DOHH2 (cell line): Measurements from ENCODE around the gene PRLH.
"Not testable (repeated sequence)": the region's sequence is repeated elsewhere in the genome, so short reads cannot be mapped to it uniquely, and the experiment has no call there.

ENCODE experiments used
- H3F3A ChIP-seq: fragments of 200-600 bp; sonication (generic), shearing (Covaris generic); 2 replicates; pipeline ENCODE4 v1.6.0; 2016; ENCODE audit warnings: antibody characterized with exemption, mild to moderate bottlenecking; ENCODE audit not compliant: control insufficient read depth, insufficient read depth
- H3K27ac ChIP-seq: fragments of 200-600 bp; sonication (generic); 2 replicates; pipeline ENCODE4 v1.5.1; 2014; ENCODE audit warnings: low read depth, mild to moderate bottlenecking, low read length, moderate library complexity
- H3K27me3 ChIP-seq: fragments of 200-600 bp; sonication (generic); 2 replicates; pipeline ENCODE4 v1.6.1; 2014; ENCODE audit warnings: mild to moderate bottlenecking, low read length, mixed read lengths; ENCODE audit not compliant: control insufficient read depth
- H3K36me3 ChIP-seq: fragments of 200-600 bp; sonication (generic); 2 replicates; pipeline ENCODE4 v1.6.1; 2014; ENCODE audit warnings: mild to moderate bottlenecking, low read length, moderate library complexity, mixed read lengths; ENCODE audit not compliant: control insufficient read depth
- H3K4me1 ChIP-seq: fragments of 200-600 bp; sonication (generic); 2 replicates; pipeline ENCODE4 v1.6.1; 2014; ENCODE audit warnings: mild to moderate bottlenecking, low read length, mixed read lengths; ENCODE audit not compliant: control insufficient read depth
- H3K4me2 ChIP-seq: fragments of 200-600 bp; sonication (generic); 2 replicates; pipeline ENCODE4 v1.6.0; 2014; ENCODE audit warnings: mild to moderate bottlenecking, low read length, moderate library complexity
- H3K4me3 ChIP-seq: fragments of 200-600 bp; sonication (generic); 2 replicates; pipeline ENCODE4 v1.5.1; 2014; ENCODE audit warnings: mild to moderate bottlenecking, low read length, mixed read lengths
- H3K79me2 ChIP-seq: fragments of 200-600 bp; sonication (generic); 2 replicates; pipeline ENCODE4 v1.6.1; 2014; ENCODE audit warnings: mild to moderate bottlenecking, low read length, mixed read lengths; ENCODE audit not compliant: control insufficient read depth
- H3K9me2 ChIP-seq: fragments of 200-600 bp; sonication (generic); replicated peaks from 2 replicates; pipeline ENCODE4 v1.6.1; 2014; ENCODE audit warnings: mild to moderate bottlenecking, low read length, mixed read lengths; ENCODE audit not compliant: control insufficient read depth
- H3K9me3 ChIP-seq: fragments of 200-600 bp; sonication (generic); 2 replicates; pipeline ENCODE4 v1.6.1; 2014; ENCODE audit warnings: antibody characterized with exemption, low read length, mixed read lengths; ENCODE audit not compliant: control insufficient read depth, insufficient read depth
- H4K20me1 ChIP-seq: fragments of 200-600 bp; sonication (generic); 2 replicates; pipeline ENCODE4 v1.6.0; 2014; ENCODE audit warnings: low read depth, mild to moderate bottlenecking, antibody characterized with exemption, low read length, moderate library complexity; ENCODE audit not compliant: control insufficient read depth, insufficient read depth
- CTCF ChIP-seq: fragments of 200-600 bp; sonication (generic); IDR thresholded peaks from one replicate; pipeline ENCODE4 v1.5.1; 2014; ENCODE audit warnings: antibody characterized with exemption, mild to moderate bottlenecking, low read depth, low read length; ENCODE audit not compliant: poor library complexity, severe bottlenecking
- EZH2phosphoT487 ChIP-seq: fragments of 200-600 bp; sonication (generic); IDR thresholded peaks from 2 replicates; pipeline ENCODE4 v1.6.1; 2017; ENCODE audit warnings: borderline replicate concordance, mild to moderate bottlenecking, antibody characterized with exemption, low read length, moderate library complexity, mixed read lengths

PRLH gene

DNA sequence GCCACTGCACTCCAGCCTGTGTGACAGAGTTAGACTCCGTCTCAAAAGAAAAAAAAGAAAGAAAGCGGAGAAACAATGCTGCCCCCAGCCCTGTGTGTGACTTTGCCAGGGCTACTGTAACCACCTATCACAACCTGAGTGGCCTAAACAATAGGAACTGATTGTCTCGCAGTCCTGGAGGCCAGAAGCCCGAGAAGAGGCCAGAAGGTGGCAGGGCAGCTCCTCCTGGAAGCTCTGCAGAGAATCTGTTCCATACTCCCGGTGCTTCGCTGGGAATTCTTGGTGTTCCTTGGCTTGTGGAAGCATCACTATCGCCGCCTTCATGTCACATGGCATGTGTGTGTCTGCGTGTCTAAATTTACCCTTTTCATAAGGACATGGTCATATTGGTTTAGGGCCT lies 38.6 kb downstream of the PRLH start:
- Histone ChIP-seq H3K27me3 (peaks cover 2% of the 10 kb centered on the region; the same call in 1 of the 2 replicates), H3K27ac (no peak overlapping the region), H4K20me1 (no peaks in the 10 kb centered on the region), H3K79me2 (no peaks in the 10 kb centered on the region), H3F3A (no peaks in the 10 kb centered on the region), H3K36me3 (no peaks in the 10 kb centered on the region), H3K4me3 (no peak overlapping the region), H3K4me1 (peaks cover 10% of the 10 kb centered on the region), H3K9me2 (no peaks in the 10 kb centered on the region), H3K9me3 (no peaks in the 10 kb centered on the region), H3K4me2 (no peak overlapping the region)
- TF ChIP-seq CTCF, result peak; percentile 23
- TF ChIP-seq EZH2phosphoT487, result no peak

- H3K79me2 ChIP-seq, H3K36me3 ChIP-seq, H3K4me3 ChIP-seq, H3K27ac ChIP-seq, H3K9me3 ChIP-seq, H3K9me2 ChIP-seq, H3K4me2 ChIP-seq, H3K27me3 ChIP-seq, H3F3A ChIP-seq, H4K20me1 ChIP-seq: not testable (repeated sequence)
- peaks cover 10% of the 10 kb centered on the region for H3K4me1 ChIP-seq
Observed at GRCh38 chr2:237606522-237606921, 40.1 kb downstream of the PRLH start.

GRCh38 chr2:237612527-237613357 lies 46.4 kb downstream of the PRLH start:
- no peaks in the 10 kb centered on the region for H3F3A ChIP-seq
- H3K9me2 ChIP-seq, result no peaks in the 10 kb centered on the region
- H3K36me3 ChIP-seq, result no peaks in the 10 kb centered on the region
- no peaks in the 10 kb centered on the region for H3K4me1 ChIP-seq
- no peak overlapping the region for H3K4me3 ChIP-seq
- no peak overlapping the region for H3K27ac ChIP-seq
- peaks cover 18% of the 10 kb centered on the region for H3K27me3 ChIP-seq
- H3K79me2 ChIP-seq, result no peaks in the 10 kb centered on the region
- no peaks in the 10 kb centered on the region for H3K9me3 ChIP-seq
- no peaks in the 10 kb centered on the region for H4K20me1 ChIP-seq
- TF ChIP-seq CTCF (no peak), EZH2phosphoT487 (no peak)
- H3K4me2 ChIP-seq, result no peak overlapping the region

DNA sequence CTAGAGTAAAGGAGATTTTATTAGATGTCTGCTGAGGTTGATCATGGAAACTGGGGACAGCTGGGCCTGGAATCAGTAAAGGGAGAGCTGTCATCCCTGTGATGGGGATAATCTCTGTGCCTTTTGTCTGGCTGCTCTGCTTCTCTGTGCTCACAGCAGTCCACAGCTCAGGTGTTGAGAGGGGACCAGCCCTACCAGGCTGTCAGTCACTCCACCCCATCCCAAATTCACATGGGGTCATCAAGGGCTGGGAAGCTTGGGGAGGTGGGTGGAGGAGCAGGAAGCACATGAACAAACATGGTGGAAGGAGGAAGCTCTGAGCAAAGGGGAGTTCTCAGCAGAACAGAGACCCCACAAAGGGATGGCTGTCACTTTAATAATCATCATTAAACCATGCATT lies 47.3 kb downstream of the PRLH start:
- no peaks in the 10 kb centered on the region for H3K4me1 ChIP-seq

More for the DNA sequence above, 47.3 kb downstream of the PRLH start:
- Histone ChIP-seq H3K27me3 (peaks cover 24% of the 10 kb centered on the region), H4K20me1 (no peaks in the 10 kb centered on the region), H3K4me2 (no peak overlapping the region), H3K9me2 (no peaks in the 10 kb centered on the region), H3K79me2 (no peaks in the 10 kb centered on the region), H3K4me3 (no peak overlapping the region), H3K27ac (no peak overlapping the region), H3K9me3 (no peaks in the 10 kb centered on the region), H3F3A (no peaks in the 10 kb centered on the region), H3K36me3 (no peaks in the 10 kb centered on the region)
- TF ChIP-seq EZH2phosphoT487, result no peak
- no peak for TF ChIP-seq CTCF
